GM21717 (cell line): ENCODE results near the gene LENEP.

Experiments used
- ATAC-seq: cut with Tn5 transposase; IDR thresholded peaks from one replicate; pipeline ENCODE4 v1.9.1; 2021; ENCODE audit warnings: mild to moderate bottlenecking, moderate library complexity; ENCODE audit not compliant: unreplicated experiment

The LENEP gene

GRCh38 chr1:155026154-155026553 lies 32.8 kb downstream of the LENEP start:
- no peak for ATAC-seq

GRCh38 chr1:155026588-155026987 lies 33.2 kb downstream of the LENEP start:
- no peak for ATAC-seq

DNA sequence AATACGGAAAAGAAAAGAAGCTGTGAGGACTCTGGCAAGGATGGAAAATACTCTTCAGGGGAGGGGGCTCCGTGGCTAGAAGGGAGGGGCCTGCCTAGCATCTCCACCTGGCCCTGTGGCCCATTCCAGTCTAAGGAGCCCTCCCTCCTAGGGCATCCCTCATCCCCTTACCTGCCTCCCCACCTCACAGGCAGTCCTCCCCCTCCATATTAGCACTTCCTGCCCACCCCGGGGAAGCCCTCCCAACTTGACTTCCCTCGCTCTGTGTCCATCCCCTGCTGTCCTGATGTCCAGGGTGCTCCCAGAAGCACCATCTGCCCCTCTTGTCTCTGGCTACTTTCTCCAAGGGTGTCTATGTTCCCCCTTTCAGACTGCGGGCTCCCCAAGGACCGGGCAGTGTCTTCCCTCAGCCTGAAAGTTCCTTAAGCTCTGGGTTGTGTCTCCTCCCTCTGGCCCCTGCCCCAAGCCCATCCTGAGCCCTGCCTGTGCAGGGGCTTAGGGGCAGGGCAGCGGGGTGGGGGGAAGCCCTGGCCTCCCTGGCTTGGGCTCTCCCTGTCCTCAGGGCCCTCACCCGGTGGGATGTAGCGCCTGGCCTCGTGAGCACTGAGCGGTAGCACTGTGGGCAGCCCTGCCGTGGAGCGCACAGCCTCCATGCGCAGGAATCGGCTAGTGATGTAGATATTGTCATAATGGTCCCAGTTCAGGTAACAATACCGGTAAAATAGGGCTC lies 36.3 kb downstream of the LENEP start:
- ATAC-seq: no peak

GRCh38 chr1:155030243-155030795 lies 36.9 kb downstream of the LENEP start:
- ATAC-seq: no peak

DNA sequence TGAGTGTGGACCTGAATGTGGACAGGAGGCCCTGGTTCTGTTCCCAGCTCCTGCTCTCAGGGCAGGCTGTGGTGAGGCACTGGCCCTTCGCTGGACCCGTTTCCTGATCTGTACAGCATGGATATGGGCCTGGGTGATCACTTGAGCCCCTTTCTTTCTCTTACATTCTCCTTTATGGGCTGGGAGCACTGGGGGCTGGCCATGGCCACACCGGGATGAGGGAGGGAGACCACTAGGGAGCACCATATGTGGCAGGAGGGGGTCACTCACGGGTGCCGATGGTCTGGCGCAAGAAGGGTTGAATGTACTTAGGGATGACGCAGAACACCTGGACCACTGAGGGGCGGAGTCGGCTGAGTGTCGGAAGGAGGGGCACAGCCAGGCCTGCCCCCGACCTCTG lies 37.5 kb downstream of the LENEP start:
- no peak for ATAC-seq

- no peak for ATAC-seq
Observed at GRCh38 chr1:155032886-155033285, 39.5 kb downstream of the LENEP start.

DNA sequence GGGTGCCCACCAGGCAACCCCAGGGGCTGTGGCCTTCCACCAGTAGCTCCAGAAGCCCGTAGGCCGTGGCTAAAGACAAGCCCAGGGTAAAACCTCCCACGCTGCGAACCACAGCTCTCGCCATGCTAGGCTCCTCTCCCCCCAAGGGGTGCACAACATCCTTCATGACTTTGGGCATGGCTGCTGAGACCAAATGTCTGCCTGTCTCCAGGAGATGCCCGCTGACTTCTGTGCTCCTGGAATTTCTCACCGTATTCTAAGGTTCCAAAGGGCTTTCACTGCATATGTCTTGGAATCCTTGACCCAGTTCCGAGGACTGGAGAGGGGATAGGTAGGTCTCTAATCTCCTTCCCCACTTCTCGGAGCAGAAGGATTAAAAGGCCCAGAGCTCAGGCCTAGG lies 40.1 kb downstream of the LENEP start, which contains the start of the genes DCST1 and DCST2:
Gene DCST1, plus strand, starts transcription at position 301 of the 400 bp plus-strand sequence. CDS start 213 bp downstream, outside the sequence.
Gene DCST2, minus strand, starts transcription at position 258 of the 400 bp plus-strand sequence. Its CDS starts 80 bp downstream, at position 178.
- ATAC-seq: no peak

DNA sequence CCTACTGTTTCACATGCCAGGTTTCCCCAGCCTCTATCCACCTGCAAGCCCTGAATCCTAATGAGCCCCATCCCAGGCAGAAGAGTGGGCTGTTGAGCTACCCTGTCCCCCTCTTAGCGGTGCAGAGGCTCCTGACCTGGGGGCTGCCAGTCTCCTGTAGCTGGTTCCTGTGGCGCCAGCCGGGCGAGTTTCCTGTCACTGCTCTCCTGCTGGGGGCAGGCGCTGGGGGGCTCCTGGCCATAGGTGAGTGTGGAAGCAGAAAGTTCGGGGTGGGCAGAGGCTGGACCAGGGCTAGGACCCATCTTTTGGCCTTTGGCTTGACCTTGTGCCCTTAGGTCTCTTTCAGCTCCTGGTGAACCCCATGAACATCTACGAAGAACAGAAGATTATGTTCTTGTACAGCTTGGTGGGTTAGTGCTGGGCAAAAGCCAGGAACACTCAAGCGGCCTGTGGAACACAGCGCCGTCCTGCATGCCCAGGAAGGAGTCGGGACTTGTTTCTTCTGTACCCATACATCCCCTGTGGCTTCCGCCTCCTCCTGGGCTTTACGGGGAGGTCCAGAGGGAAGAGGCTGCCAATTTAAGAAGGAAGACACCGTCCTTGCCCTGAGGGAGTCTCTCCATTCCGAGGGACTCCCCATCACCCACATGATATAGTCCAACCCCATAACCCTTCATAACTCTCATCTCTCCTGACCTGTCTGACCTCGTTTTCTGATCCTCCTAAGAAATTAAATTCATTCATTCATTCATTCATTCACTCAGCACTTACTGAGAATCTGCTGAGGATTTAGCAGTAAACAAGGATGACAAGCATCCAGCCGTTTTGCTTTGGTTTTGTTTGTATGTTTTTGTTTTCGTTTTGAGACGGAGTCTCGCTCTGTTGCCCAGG lies 41.2 kb downstream of the LENEP start:
- ATAC-seq: no peak

DNA sequence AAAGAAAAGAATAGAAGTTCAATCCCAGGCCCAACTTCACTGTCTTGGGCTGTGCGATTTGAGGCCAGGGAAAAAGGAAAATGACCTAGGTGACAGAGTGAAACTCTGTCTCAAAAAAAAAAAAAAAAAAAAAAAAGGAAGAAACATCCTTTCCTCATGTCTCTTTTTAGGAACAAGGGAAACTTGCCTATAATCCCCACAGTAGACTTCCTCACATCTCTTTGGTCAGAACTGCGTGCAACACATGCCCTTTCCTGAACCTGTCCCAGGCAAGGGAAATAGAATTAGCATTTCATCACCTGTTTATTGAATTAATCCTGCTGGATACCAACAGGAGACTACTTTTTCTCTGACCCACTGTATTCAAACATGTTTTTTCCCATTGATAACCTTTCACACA lies 42.5 kb downstream of the LENEP start:
- no peak for ATAC-seq

DNA sequence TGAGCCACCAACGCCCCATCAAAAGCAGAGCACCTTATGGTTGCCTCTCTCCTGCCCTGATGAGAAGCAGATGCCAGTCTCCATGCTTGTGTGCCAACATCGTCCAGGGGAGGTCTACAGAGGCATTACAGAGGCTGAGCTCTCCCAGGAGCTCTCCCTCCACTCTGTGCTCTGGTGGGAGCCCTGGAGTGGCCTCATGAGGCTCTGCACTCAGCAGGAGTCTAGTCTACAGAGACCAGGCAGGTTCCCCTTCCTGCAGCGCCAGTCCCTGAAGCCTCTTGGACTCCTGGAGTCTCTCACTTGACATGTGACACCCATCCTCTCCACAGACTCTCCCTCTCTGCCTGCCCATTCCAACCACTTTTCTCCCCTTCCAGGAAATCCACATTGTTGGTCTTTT lies 43.7 kb downstream of the LENEP start:
- ATAC-seq: no peak

DNA sequence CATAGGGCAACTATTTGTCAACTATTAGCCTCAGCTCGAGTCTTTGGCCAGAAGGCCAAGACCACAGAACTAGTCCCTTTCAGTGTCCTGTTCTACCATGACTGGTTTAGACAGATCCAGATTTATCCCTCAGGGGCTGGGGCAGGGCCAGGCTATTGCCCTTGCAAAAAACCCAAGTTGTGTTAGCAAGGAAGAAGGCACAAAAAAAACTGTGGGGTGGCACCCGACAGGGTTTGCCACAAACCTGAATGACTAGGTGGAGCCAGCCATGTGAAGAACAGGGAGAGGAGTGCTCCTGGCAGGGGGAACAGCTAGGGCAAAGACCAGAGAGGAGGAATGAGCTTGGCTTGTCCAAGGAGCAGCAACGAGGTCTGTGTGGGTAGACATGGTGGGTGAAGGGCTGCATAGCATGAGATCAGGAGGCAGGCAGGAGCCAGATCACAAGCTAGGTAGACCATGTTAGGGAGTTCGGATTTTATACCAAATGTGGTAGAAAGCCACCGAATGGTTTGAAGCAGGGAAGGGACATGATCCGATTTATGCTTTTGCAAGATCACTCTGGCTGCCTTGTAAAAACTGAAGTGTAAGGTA lies 44.6 kb downstream of the LENEP start:
- no peak for ATAC-seq

GRCh38 chr1:155038602-155039307 lies 45.4 kb downstream of the LENEP start:
- ATAC-seq: no peak

- ATAC-seq: no peak
Observed at GRCh38 chr1:155039308-155039669, 45.9 kb downstream of the LENEP start.

GRCh38 chr1:155040358-155041093 lies 47.1 kb downstream of the LENEP start:
- ATAC-seq: no peak

DNA sequence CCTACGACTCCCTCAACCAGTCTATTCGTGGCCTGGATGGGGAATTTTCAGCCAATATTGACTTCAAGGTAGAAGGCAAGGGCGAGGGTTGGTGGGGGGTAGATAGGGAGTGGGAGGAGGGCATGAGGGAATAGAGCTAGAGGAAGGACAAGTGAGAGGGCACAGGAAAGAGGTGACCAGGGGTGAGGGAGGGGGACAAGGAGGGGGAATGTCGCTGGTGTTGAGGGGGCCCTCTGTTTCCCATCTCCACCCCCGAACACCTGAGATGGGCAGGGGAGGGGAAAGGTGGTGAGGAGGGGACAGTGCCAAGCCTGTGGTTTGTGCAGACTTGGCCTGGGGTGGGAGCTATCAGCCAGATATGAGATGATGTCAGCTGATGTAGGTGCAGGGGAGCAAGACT lies 49.4 kb downstream of the LENEP start:
- ATAC-seq: no peak

DNA sequence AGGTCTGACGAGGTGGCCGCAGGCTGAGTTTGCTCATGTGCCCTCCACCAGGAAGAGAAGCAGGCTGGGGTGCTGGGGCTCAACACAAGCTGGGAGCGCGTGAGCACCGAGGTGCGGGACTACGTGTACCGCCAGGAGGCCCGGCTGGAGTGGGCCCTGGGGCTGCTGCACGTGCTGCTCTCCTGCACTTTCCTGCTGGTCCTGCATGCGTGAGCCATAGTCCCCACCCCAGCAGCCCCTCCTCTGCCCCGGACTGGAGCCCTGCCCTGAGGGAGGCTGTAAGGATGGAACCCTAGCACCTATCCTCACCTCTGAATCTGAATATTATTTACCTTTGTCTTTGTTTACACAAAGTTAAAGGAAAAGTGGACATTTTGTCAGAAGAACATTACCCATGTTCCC lies 49.9 kb downstream of the LENEP start:
- ATAC-seq: no peak

DNA sequence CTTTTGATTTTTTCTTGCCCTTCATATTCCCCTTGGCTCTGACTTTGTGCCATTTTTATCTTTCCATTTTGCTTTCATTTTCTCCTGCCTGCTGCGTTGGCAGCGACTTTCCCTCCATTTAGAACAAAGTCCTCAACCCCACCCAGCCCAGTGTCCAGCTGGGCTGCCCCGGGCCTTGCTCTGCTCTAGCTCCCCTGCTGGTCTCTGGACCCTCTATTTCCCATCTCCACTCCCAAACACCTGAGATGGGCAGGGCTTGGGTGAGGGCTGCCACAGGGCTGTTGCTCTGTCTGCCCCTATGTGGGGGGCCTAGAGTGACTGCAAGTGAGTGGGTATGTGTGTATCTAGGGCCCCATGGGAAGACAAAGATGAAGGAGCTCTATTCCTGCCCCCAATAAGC lies 50.4 kb downstream of the LENEP start:
- no peak for ATAC-seq
